ENCODE results near the gene ZNF593. TPM values are rescaled to one million over a fixed set of nuclear protein-coding genes. Genes with fewer than 3 reads are reported as not detected.

Gene ZNF593
- total and polyA plus RNA-seq, 2 of the 13 experiments (the other 11 are each of a cell fraction or from before 2014, with no cell fraction given): 37.3 to 55.8 TPM

DNA sequence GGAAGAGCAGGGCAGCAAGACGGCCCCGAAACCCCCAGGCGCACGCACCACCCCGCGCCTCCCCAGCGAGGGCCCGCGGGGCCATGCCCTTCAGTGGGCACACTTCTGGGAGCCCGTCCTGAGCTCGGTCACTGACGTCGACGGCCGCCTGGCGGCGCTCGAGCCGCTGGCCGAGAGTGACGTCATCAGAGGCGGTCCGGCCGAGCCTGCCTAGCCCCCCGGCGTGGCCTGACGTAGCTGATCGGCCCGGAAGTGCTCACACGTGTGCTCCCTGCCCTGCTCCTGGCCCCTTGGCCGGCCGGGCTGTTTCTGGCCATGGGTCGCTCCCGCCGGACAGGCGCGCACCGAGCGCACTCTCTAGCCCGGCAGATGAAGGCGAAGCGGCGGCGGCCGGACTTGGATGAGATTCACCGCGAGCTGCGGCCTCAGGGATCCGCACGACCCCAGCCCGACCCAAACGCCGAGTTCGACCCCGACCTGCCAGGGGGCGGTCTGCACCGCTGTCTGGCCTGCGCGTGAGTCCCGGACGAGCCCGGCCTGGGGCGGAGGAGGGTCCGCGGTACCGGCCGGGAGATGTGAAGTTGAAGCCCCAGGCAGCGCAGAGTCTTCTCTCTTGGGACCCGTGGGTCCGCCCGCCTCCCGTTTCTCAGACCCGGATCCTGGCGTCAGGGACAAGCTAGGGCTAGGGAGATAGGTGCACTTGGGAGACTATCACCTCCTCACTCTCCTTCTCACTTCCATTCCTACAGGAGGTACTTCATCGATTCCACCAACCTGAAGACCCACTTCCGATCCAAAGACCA lies at the start of gene ZNF593 (continued):
- TF ChIP-seq EED (CRISPR knock-in tag; IDR thresholded peaks at IDR 0.05) (peak; percentile 67; the same call in 1 of the 2 replicates), ISX (CRISPR knock-in tag; conservative IDR thresholded peaks at IDR 0.05) (peak; percentile 85), ZNF891 (CRISPR knock-in tag; IDR thresholded peaks at IDR 0.05) (peak; percentile 74; the same call in 1 of the 2 replicates), ZNF451 (CRISPR knock-in tag; IDR thresholded peaks at IDR 0.05) (peak; percentile 97), NKX3-1 (CRISPR knock-in tag; IDR thresholded peaks at IDR 0.05) (peak; percentile 55; the same call in 1 of the 2 replicates), JUND (CRISPR knock-in tag; IDR thresholded peaks at IDR 0.05) (peak; percentile 98), ZNF644 (CRISPR knock-in tag; IDR thresholded peaks at IDR 0.05; ENCODE audit: low read depth) (no peak), SOX6 (IDR thresholded peaks at IDR 0.05) (no peak), SOX6 (CRISPR knock-in tag; IDR thresholded peaks at IDR 0.05) (peak; percentile 83), TARDBP (CRISPR knock-in tag; IDR thresholded peaks at IDR 0.05) (peak; percentile 95), CREM (IDR thresholded peaks at IDR 0.05) (peak; percentile 95), CREM (CRISPR knock-in tag; IDR thresholded peaks at IDR 0.05) (peak; percentile 88), TAF1 (CRISPR knock-in tag; IDR thresholded peaks at IDR 0.05) (peak; percentile 83), ARHGAP35 (CRISPR knock-in tag; IDR thresholded peaks at IDR 0.05; ENCODE audit: borderline replicate concordance) (peak; percentile 83; the same call in 1 of the 2 replicates), ZC3H13 (CRISPR knock-in tag; IDR thresholded peaks at IDR 0.05) (peak; percentile 93), BHLHE40 (IDR thresholded peaks at IDR 0.05; ENCODE audit: low read length) (peak; percentile 74), BRD4 (CRISPR knock-in tag; IDR thresholded peaks at IDR 0.05) (peak; percentile 85), NR2F6 (IDR thresholded peaks at IDR 0.05) (no peak), NR2F6 (CRISPR knock-in tag; IDR thresholded peaks at IDR 0.05) (peak; percentile 76), NCOA2 (CRISPR knock-in tag; IDR thresholded peaks at IDR 0.05) (peak; percentile 20; the same call in 1 of the 2 replicates)
- TF ChIP-seq, protein P1, sequence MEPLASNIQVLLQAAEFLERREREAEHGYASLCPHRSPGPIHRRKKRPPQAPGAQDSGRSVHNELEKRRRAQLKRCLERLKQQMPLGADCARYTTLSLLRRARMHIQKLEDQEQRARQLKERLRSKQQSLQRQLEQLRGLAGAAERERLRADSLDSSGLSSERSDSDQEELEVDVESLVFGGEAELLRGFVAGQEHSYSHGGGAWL (CRISPR knock-in tag; IDR thresholded peaks at IDR 0.05): peak; percentile 98
- TF ChIP-seq, protein P2, sequence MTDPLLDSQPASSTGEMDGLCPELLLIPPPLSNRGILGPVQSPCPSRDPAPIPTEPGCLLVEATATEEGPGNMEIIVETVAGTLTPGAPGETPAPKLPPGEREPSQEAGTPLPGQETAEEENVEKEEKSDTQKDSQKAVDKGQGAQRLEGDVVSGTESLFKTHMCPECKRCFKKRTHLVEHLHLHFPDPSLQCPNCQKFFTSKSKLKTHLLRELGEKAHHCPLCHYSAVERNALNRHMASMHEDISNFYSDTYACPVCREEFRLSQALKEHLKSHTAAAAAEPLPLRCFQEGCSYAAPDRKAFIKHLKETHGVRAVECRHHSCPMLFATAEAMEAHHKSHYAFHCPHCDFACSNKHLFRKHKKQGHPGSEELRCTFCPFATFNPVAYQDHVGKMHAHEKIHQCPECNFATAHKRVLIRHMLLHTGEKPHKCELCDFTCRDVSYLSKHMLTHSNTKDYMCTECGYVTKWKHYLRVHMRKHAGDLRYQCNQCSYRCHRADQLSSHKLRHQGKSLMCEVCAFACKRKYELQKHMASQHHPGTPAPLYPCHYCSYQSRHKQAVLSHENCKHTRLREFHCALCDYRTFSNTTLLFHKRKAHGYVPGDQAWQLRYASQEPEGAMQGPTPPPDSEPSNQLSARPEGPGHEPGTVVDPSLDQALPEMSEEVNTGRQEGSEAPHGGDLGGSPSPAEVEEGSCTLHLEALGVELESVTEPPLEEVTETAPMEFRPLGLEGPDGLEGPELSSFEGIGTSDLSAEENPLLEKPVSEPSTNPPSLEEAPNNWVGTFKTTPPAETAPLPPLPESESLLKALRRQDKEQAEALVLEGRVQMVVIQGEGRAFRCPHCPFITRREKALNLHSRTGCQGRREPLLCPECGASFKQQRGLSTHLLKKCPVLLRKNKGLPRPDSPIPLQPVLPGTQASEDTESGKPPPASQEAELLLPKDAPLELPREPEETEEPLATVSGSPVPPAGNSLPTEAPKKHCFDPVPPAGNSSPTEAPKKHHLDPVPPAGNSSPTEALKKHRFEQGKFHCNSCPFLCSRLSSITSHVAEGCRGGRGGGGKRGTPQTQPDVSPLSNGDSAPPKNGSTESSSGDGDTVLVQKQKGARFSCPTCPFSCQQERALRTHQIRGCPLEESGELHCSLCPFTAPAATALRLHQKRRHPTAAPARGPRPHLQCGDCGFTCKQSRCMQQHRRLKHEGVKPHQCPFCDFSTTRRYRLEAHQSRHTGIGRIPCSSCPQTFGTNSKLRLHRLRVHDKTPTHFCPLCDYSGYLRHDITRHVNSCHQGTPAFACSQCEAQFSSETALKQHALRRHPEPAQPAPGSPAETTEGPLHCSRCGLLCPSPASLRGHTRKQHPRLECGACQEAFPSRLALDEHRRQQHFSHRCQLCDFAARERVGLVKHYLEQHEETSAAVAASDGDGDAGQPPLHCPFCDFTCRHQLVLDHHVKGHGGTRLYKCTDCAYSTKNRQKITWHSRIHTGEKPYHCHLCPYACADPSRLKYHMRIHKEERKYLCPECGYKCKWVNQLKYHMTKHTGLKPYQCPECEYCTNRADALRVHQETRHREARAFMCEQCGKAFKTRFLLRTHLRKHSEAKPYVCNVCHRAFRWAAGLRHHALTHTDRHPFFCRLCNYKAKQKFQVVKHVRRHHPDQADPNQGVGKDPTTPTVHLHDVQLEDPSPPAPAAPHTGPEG (CRISPR knock-in tag; IDR thresholded peaks at IDR 0.05): peak; percentile 93
- TF ChIP-seq, protein P3, sequence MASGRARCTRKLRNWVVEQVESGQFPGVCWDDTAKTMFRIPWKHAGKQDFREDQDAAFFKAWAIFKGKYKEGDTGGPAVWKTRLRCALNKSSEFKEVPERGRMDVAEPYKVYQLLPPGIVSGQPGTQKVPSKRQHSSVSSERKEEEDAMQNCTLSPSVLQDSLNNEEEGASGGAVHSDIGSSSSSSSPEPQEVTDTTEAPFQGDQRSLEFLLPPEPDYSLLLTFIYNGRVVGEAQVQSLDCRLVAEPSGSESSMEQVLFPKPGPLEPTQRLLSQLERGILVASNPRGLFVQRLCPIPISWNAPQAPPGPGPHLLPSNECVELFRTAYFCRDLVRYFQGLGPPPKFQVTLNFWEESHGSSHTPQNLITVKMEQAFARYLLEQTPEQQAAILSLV (CRISPR knock-in tag; IDR thresholded peaks at IDR 0.05; ENCODE audit: borderline replicate concordance): peak; percentile 86; the same call in 1 of the 2 replicates
- TF ChIP-seq, protein P4, sequence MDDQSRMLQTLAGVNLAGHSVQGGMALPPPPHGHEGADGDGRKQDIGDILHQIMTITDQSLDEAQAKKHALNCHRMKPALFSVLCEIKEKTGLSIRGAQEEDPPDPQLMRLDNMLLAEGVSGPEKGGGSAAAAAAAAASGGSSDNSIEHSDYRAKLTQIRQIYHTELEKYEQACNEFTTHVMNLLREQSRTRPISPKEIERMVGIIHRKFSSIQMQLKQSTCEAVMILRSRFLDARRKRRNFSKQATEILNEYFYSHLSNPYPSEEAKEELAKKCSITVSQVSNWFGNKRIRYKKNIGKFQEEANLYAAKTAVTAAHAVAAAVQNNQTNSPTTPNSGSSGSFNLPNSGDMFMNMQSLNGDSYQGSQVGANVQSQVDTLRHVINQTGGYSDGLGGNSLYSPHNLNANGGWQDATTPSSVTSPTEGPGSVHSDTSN (CRISPR knock-in tag; IDR thresholded peaks at IDR 0.05; ENCODE audit: borderline replicate concordance): peak; percentile 42; the same call in 1 of the 2 replicates
